ENCODE data around the gene MELK.

MELK gene

GRCh38 chr9:36690412-36691168 is 117.9 kb downstream of the MELK start:
- TF ChIP-seq, protein P1, sequence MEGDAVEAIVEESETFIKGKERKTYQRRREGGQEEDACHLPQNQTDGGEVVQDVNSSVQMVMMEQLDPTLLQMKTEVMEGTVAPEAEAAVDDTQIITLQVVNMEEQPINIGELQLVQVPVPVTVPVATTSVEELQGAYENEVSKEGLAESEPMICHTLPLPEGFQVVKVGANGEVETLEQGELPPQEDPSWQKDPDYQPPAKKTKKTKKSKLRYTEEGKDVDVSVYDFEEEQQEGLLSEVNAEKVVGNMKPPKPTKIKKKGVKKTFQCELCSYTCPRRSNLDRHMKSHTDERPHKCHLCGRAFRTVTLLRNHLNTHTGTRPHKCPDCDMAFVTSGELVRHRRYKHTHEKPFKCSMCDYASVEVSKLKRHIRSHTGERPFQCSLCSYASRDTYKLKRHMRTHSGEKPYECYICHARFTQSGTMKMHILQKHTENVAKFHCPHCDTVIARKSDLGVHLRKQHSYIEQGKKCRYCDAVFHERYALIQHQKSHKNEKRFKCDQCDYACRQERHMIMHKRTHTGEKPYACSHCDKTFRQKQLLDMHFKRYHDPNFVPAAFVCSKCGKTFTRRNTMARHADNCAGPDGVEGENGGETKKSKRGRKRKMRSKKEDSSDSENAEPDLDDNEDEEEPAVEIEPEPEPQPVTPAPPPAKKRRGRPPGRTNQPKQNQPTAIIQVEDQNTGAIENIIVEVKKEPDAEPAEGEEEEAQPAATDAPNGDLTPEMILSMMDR (IDR thresholded peaks at IDR 0.05) = no peak

GRCh38 chr9:36691671-36692070 is 119.0 kb downstream of the MELK start:
- TF ChIP-seq, protein P1 (IDR thresholded peaks at IDR 0.05) = no peak

GRCh38 chr9:36698984-36699383 is 126.3 kb downstream of the MELK start:
- TF ChIP-seq, protein P1 (IDR thresholded peaks at IDR 0.05) = no peak

GRCh38 chr9:36704148-36704547 is 131.5 kb downstream of the MELK start:
- TF ChIP-seq, protein P1 (IDR thresholded peaks at IDR 0.05) = no peak

GRCh38 chr9:36713515-36714490 is 141.1 kb downstream of the MELK start:
- TF ChIP-seq, protein P1 (IDR thresholded peaks at IDR 0.05) = no peak

- TF ChIP-seq, protein P1 (IDR thresholded peaks at IDR 0.05) = no peak
Measured at GRCh38 chr9:36716496-36716895, 143.8 kb downstream of the MELK start.

DNA sequence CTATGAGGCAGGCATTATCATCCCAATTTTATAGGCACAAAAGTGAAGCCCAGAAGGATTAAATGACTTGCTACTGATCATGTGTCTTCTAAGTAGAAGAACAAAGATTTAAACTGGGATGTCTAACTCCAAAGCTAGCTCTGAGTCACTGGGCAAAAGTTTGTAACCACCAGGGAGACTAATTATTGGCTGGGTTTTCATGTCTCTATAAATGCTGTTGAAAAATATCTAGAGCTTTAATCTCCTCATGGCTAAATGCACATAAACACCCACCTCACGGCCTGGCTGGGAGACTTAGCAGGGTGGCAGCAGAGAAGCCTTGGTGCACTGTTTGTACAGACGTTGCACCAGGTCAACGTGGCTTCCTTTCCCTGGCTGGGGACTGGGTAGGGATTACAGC is 144.6 kb downstream of the MELK start:
- TF ChIP-seq, protein P1 (IDR thresholded peaks at IDR 0.05) = no peak
